Mammary epithelial cell (primary cell): ENCODE results near the gene PHF12.

Source experiments
- EZH2 ChIP-seq: IDR thresholded peaks from 2 replicates; pipeline ENCODE4 v1.6.1; 2012; ENCODE audit warnings: low read length, inconsistent platforms, borderline replicate concordance
- TF ChIP-seq, protein P1 (sequence below), 2 donors: IDR thresholded peaks in 1 of 2; conservative IDR thresholded peaks in 1 of 2; 2 replicates each; pipeline ENCODE4 v1.5.1; 2011 to 2012; ENCODE audit warnings: inconsistent platforms in 2 of 2, low read length in 2 of 2, mild to moderate bottlenecking in 2 of 2, control low read depth in 1 of 2, low read depth in 1 of 2; ENCODE audit not compliant: insufficient read depth in 1 of 2; ENCODE audit errors: extremely low read depth in 1 of 2

DNA sequence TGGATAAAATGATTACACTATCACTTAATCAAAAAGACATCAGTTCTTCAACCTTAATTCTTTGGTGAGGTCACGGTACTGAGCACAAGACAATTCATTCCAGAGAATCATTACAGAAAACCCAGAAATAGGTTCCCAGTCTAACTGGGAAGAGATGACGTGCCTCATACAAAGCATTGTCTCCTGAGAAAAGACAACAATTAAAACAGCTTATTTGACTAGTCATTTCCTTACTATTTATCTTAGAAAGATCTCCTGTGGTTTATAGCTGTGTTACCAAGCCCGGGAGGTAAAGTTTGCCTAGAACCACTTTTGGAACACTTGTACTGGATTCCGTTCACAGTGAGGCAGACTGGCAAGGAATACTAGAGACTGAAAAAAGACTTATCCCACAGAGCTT, 5.1 kb downstream of the PHF12 start:
- TF ChIP-seq, protein P1, sequence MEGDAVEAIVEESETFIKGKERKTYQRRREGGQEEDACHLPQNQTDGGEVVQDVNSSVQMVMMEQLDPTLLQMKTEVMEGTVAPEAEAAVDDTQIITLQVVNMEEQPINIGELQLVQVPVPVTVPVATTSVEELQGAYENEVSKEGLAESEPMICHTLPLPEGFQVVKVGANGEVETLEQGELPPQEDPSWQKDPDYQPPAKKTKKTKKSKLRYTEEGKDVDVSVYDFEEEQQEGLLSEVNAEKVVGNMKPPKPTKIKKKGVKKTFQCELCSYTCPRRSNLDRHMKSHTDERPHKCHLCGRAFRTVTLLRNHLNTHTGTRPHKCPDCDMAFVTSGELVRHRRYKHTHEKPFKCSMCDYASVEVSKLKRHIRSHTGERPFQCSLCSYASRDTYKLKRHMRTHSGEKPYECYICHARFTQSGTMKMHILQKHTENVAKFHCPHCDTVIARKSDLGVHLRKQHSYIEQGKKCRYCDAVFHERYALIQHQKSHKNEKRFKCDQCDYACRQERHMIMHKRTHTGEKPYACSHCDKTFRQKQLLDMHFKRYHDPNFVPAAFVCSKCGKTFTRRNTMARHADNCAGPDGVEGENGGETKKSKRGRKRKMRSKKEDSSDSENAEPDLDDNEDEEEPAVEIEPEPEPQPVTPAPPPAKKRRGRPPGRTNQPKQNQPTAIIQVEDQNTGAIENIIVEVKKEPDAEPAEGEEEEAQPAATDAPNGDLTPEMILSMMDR (conservative IDR thresholded peaks at IDR 0.05 in 1 of 2, IDR thresholded peaks at IDR 0.05 in 1 of 2; ENCODE audit: extremely low read depth in 1 of 2, insufficient read depth in 1 of 2, low read depth in 1 of 2, low read length in 2 of 2) = no peak
- TF ChIP-seq EZH2 = no peak
